Muscle of back (tissue), 13 donors: ENCODE measurements around the gene OR5V1. TPM values are rescaled to one million over a fixed set of nuclear protein-coding genes. Genes with fewer than 3 reads are reported as not detected.
A peak's percentile ranks its signal among the peaks of the same experiment; 100 is the strongest.
"Not testable (repeated sequence)": the region's sequence is repeated elsewhere in the genome, so short reads cannot be mapped to it uniquely, and the experiment has no call there.

ENCODE experiments used
- DNase-seq, 3 donors: peaks; one replicate each; pipeline versions ENCODE4 v3.0.0 to v3.0.0-alpha.2; 2013
- long read RNA-seq, 9 donors: transcript quantifications; one replicate each; lab custom pipeline, GENCODE V29; 2026
- polyA plus RNA-seq, 10 donors: library from polyadenylated mRNA; unstranded; fragments of 120-200 nt; gene quantifications; one replicate each; pipeline ENCODE4 v1.2.1, GENCODE V29; 2013; ENCODE audit not compliant: insufficient read length in 10 of 10

OR5V1 gene
- not detected for polyA plus RNA-seq
- long read RNA-seq, donor 1: 0 reads
- long read RNA-seq, donor 2: 0 reads
- long read RNA-seq, donor 3: 0 reads
- long read RNA-seq, donor 4: 0 reads
- long read RNA-seq, donor 5: 0 reads
- long read RNA-seq, donor 6, partial matches to known transcripts: 0 of 1 reads
- long read RNA-seq, donor 6, other reads (novel, unspliced or antisense): 0 of 1 reads
- long read RNA-seq, donor 7: 0 reads
- long read RNA-seq, donor 8: 0 reads
- long read RNA-seq, donor 9: 0 reads

DNA sequence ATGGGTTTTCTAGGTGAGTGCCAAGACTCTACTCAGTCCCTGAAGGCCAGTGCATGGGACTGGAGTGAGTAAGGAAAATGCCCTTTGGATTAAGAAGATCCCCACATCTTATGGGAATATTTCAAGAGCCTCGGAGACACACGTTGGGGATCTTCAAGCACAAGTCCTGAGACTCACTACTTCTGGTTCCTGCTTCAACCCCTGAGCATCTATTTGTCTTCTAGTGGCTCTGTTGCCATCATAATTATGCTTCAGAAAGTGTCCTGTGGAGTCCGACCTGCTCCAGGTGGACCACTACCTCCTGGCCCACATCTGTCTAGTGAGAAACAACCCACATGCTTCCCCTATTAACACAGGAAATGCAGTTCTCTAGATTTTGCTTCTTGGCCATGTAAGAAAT is at the start of gene OR5V1:
Gene OR5V1, minus strand, starts transcription at position 101 of the 400 bp plus-strand sequence. CDS start 12,670 bp downstream, outside the sequence.
- DNase-seq: no peak

DNA sequence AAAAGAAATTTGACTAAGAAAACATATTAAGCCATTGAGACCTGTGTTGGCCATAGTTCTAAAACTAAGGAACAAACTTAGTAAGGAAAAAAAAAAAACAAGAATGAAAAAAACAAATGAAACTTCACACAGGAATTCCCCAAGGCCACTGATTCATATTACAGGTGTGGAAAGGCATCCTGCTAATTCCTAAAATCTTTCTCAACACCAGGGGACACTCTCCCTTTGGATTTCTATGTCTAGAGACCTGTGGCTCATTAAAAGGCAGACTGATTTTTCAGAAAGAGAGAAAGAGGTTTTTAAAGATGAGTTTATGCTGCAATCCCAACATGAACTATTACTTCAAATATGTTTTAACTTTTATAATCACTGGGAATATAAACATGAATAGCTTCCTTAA is 45.9 kb upstream of the OR5V1 start, which contains the start of gene OR12D1:
Gene OR12D1, plus strand, starts transcription at position 341 of the 400 bp plus-strand sequence.
- DNase-seq: no peak

DNA sequence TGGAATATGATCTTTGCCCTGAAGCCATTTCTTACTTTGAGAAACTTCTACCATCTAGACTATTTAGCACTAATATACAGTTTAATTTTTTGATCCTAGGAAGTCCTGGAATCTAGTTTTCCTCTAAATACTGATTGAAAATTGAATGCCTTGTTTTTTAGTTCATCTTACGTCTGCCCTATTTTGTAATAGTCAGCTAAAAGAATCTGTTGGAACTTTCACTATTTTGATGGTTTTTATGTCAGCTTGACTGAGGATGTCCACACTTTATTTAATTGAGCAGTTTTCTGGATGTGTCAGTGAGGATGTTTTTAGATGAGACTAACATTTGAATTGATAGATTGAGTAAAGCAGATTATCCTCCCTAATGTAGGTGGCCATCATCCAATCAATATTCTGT is 35.1 kb upstream of the OR5V1 start:
- DNase-seq: no peak

DNA sequence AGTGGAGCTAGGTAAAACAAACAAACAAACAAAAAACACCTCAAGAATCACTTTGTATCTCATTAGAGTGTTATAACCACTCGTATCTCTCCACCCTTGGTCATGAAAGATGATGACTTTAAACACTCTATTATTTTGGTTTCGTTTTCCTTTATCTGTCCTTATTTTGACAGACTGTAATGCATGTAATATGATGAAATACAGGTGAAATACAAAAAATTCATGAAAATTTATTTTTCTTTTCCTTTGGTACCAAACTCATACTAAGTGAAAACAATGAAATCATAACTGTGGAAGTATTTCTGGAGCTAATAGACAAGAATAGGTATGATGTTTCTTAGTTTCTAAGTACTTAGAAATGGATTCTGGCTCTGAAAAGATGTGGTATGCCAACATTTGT is 30.9 kb upstream of the OR5V1 start:
- no peak for DNase-seq

DNA sequence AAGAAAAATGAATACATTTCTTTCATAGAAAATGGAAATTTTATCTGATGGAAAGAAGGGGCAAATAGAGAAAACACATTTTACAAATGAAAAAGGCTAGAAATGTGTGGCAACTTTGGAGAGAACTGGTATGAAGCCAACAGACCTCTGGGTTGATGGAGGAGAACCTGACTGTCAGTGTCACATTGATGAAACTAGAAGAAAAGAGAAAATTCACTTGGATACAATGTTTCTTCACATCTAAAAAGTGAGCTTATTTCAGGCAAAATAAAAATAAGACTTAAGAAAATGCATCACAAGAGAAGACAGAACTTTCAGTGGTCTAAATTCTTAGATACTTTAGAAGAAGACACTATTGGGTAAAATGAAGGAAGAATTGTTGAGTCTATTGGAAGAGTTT is 26.7 kb upstream of the OR5V1 start, which contains the start of gene OR12D2:
Gene OR12D2, plus strand, starts transcription at position 301 of the 400 bp plus-strand sequence. CDS start 1,069 bp downstream, outside the sequence.
- no peak for DNase-seq

DNA sequence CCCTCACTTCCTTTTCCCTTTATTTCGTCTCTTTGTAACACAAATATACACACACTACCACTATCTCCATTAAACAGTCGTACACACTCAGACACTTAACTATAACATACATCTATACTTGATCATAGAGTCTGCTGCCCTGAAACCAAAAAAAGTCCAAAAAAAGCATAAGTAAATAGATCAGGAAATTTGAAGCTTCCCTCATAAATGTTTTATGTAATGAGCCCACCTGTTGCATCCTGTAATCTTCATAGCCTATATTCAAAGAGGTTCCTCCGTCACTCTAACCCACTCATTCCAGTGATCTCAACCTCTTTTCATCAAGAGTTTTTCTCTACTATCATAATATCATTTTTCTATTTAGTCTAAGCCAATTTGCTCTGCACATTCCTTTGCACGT is 19.9 kb upstream of the OR5V1 start:
- DNase-seq: no peak

DNA sequence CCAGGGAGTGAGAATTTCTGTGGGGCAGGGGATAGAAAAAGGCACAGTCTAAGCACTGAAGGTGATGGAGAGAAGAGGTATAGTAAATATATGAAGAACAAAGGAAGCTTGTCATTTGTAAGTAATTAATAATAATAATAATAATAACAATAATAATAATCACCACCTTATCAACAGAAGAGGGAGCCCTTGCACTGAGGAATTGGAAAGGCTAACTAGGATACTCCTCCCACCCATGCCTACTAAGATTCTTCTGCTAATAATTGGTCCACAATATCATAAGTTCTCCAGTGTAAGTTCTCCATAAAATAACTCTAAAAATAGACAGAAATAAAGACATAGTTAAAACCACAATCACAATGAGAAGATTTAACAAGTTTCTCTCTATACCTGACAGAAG is 7.3 kb upstream of the OR5V1 start:
- DNase-seq: peak in 2 of 3 donors; percentile 0 to 3

DNA sequence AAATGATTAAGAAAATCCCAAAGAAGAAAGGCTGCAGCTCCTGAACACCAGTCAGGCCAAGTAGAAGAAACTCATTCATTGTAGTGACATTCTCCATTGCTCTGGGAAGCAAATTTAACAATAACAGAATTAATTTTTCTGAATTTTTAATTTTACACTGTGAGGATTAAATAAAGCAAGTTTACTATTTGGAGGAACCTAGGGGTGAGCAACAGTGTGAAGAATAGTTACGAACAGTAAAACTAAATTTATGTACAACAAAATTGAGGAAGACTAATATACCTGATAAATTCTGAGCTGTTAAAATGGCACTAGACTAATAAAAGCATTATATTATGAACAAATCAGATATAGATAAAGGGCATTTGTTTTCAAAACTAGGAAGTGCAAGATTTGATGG is 6.5 kb upstream of the OR5V1 start, which contains the start of gene OR12D3:
Gene OR12D3, minus strand, starts transcription at position 101 of the 400 bp plus-strand sequence. Its CDS starts 4 bp downstream, at position 97.
- no peak for DNase-seq

DNA sequence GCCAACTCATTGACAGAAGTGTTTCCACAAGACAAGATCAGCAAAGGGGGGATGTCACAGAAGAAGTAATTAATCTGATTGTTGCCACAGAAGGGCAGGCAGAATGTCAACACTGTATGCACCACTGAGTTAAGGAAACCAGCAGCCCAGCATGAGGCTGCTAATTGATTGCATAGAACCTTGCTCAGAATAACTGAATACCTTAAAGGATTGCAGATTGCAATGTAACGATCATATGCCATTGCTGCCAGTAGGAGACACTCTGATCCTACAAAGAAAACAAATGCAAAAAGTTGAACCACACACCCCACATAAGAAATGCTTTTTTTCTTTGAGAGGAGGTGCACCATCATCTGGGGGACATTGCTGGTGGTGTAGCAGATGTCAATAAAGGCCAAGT is 13.1 kb downstream of the OR5V1 start:
- DNase-seq: no peak

DNA sequence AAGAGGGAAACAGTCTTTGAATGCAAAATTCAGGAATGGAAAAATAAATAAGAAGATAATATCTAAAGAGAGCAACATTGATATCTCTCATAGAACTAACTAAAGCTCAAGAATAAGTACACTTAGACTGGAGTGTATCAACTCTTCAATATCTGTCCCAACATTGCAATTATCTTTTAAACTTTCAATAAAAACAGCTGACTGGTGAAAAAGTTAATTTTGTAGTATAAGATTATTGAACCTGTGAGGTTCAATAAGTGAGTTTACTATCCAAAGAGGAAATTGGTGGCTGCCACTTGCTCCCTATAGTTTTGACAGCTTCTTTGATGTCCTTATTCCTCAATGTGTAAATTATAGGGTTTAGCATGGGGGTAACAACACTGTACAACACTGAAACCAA is 13.7 kb downstream of the OR5V1 start:
- no peak for DNase-seq

DNA sequence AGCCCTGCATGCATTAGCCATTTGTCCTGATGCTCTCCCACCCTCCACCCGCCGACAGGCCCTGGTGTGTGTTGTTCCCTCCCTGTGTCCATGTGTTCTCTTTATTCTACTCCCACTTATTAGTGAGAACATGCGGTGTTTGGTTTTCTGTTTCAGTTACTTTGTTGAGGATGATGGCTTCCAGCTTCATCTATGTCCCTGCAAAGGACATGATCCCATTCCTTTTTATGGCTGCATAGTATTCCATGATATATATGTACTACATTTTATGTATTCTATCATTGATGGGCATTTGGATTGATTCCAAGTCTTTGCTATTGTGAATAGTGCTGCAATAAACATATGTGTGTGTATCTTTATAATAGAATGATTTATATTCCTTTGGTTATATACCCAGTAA is 19.3 kb downstream of the OR5V1 start:
- DNase-seq: not testable (repeated sequence)

DNA sequence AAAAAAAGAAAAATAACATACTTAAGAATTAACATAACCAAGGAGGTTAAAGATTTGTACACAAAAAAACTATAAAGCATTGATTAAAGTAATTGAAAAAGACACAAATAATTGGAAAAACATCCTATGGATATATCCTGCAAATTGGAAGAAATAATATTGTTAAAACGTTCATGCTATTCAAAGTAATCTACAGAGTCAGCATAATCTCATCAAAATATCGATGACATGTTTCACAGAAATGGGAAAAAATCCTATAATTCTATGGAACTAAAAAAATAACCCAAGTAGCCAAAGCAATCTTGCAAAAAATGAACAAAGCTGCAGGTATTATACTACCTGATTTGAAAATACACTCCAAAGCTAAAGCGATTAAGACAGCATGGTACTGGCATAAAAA is 23.3 kb downstream of the OR5V1 start:
- no peak for DNase-seq

DNA sequence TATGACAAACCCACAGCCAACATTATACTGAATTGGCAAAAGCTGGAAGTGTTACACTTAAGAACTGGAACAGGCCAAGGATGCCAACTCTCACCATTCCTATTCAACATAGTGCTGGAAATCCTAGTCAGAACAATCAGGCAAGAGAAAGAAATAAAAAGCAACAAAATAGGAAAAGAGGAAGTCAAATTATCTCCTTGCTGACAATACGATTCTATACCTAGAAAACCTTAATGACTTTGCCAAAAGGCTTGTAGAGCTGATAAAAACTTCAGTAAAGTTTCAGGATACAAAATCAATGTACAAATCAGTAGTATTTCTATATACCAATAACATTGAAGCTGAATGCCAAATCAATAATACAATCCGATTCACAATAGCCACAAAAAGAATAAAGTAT is 32.4 kb downstream of the OR5V1 start:
- no peak for DNase-seq

DNA sequence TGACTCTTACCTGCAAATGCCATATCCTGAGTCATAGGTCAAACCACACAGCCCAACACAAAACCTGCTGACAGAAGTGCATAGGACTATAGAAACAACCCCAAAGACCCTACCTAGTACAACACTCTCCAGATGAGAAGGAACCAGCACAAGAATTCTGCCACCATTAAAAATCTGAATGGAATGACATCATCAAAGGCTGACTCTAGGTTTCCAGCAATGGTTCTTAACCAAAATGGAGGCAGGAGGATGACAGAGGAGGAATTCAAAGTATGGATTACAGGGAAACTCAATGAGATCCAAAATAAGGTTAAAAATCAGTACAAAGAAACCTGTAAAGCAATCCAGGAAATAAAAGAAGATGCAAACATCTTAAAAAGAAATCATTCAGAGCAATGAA is 36.0 kb downstream of the OR5V1 start:
- no peak for DNase-seq

DNA sequence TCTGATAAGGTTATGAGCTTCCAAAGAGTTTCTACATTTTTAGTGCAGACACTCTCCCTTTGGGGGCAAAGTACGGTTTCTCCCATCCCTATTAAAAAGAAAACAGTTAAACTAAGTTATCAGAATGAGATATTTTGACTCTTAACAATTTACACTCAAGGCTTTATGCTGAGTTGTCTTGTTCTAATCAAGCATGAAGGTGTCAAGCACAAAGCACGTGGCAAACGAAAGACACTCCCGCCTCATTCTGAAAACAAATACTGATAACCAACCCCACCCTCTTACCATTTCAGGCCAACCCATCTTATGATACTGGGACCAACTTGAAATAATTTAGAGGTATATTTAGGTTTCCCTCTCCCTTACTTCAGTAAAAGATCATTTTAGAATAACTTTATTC is 42.9 kb downstream of the OR5V1 start:
- no peak for DNase-seq

DNA sequence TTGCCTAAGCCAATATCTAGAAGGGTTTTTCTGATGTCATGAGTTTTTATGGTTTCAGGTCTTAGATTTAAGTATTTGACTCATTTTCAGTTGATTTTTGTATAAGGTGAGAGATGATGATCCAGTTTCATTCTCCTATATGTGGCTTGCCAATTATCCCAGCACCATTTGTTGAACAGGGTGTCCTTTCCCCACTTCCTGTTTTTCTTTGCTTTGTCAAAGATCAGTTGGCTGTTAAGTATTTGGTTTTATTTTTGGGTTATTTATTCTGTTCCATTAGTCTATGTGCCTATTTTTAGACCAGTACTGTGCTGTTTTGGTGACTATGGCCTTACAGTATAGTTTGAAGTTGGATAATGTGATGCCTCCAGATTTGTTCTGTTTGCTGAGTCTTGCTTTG is 45.3 kb downstream of the OR5V1 start:
- not testable (repeated sequence) for DNase-seq

DNA sequence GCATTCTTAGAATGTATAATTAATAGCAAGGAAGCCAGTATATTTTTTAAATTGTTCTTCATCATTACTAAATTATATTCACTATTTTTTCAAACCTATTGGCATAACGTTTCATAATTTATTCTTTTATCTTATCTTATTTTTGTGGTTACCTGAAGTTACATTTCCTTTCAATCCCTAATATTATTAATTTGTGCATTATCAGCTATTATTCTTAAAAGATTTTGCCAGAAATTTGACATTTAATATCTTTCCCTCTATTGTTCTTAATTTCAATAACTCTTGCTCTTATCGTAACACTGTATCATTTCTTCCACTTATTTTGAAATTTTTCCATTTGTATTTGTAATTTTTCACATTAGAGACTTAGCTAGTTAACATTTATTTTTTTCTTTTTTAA is 48.7 kb downstream of the OR5V1 start:
- DNase-seq: no peak

Other genes with a start within 250 kb of the OR5V1 start
- gene OR2J2, start 198.0 kb downstream of the OR5V1 start, polyA plus RNA-seq: under 1 TPM in 1 of 10 donors, not detected in 9; 0.18 TPM
- under 1 TPM in 4 of 10 donors, not detected in 6; 0.03 to 0.07 (median 0.04) TPM for gene OR14J1, start 67.2 kb downstream of the OR5V1 start, polyA plus RNA-seq
- gene OR12D3, start 6.4 kb upstream of the OR5V1 start, polyA plus RNA-seq: not detected
- not detected for gene OR12D2, start 26.8 kb upstream of the OR5V1 start, polyA plus RNA-seq
- gene OR12D1, start 46.1 kb upstream of the OR5V1 start, polyA plus RNA-seq: not detected
- gene OR10C1, start 70.4 kb upstream of the OR5V1 start, polyA plus RNA-seq: not detected
- not detected for gene OR11A1, start 88.2 kb upstream of the OR5V1 start, polyA plus RNA-seq
- gene OR2H1, start 88.3 kb upstream of the OR5V1 start, polyA plus RNA-seq: not detected
- not detected for gene MAS1L, start 119.1 kb upstream of the OR5V1 start, polyA plus RNA-seq
- 1 to 10 TPM in 2 of 10 donors, under 1 TPM in 8; 0.15 to 3.7 (median 0.38) TPM for gene UBD, start 190.9 kb upstream of the OR5V1 start, polyA plus RNA-seq
- gene OR2H2, start 216.3 kb upstream of the OR5V1 start, polyA plus RNA-seq: under 1 TPM in 8 of 10 donors, not detected in 2; 0.07 to 0.32 (median 0.21) TPM